ENCODE measurements around the gene TPCN1. TPM values are rescaled to one million over a fixed set of nuclear protein-coding genes. Genes with fewer than 3 reads are reported as not detected.

Gene TPCN1
- total RNA-seq, 1 experiment from 2014 or later: 13.5 TPM

DNA sequence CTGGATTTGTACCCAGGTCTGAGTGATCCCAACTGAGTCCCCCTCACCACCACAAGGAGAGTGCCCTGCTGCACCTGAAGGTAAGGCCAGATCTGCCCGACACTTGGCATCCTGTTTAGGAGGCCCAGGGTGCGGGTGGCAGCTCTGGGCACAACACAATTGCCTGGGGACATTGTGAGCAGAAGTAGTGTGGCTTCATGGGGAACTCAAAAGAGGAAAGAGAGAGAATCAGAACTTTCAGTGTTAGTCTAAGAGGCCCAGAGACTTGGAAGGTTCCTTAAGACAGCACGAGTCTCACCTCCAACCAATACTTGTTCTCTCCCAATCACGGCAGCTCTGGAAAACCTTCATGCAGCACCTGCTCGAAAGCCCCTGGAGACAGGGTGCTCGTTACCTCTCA is 120.3 kb downstream of the TPCN1 start:
- H3K27ac ChIP-seq (ENCODE audit: insufficient read length, low read depth, low read length): no peak overlapping the region
- no peak overlapping the region for H4K5ac ChIP-seq (ENCODE audit: insufficient read length, low read depth, low read length)
- no peak for TF ChIP-seq CTCF (conservative IDR thresholded peaks at IDR 0.05)
- no peak overlapping the region for H3K56ac ChIP-seq (ENCODE audit: insufficient read length, low read depth, low read length)
- no peak overlapping the region for H4K91ac ChIP-seq (ENCODE audit: insufficient read length, low read depth, low read length)
- no peak overlapping the region for H2BK20ac ChIP-seq (ENCODE audit: low read depth, low read length, poor library complexity, severe bottlenecking)
- no CpG with 5 or more reads among the region's 6 CpGs for WGBS (ENCODE audit: extremely low coverage, insufficient read length, low lambda C conversion rate)
- H3K9ac ChIP-seq (ENCODE audit: extremely low read depth, insufficient read length, low read length): no peak overlapping the region
- no peaks in the 10 kb centered on the region for H3K27me3 ChIP-seq (ENCODE audit: insufficient read depth, low read length)
- no peaks in the 10 kb centered on the region for H3K23me2 ChIP-seq (ENCODE audit: insufficient read length, low read depth, low read length, poor library complexity, severe bottlenecking)
- H2BK5ac ChIP-seq (ENCODE audit: insufficient read length, low read length): no peak overlapping the region
- H3K14ac ChIP-seq (ENCODE audit: insufficient read depth, low read length): no peak overlapping the region
- no peaks in the 10 kb centered on the region for H3K79me2 ChIP-seq (ENCODE audit: insufficient read depth, low read length)
- no peaks in the 10 kb centered on the region for H3K79me1 ChIP-seq (ENCODE audit: insufficient read depth, low read depth, low read length, poor library complexity, severe bottlenecking)
- H3K4ac ChIP-seq (ENCODE audit: low read depth, low read length): no peak overlapping the region
- H3K4me2 ChIP-seq (ENCODE audit: insufficient read depth, insufficient read length, low read length): no peak overlapping the region
- no peak overlapping the region for H2AFZ ChIP-seq (ENCODE audit: low read length)
- no peak overlapping the region for H2BK15ac ChIP-seq (ENCODE audit: low read depth, low read length)
- peaks cover 8% of the 10 kb centered on the region for H3K27me3 Mint-ChIP-seq (ENCODE audit: low read depth)
- H3K27ac Mint-ChIP-seq: no peak overlapping the region; a peak in 1 of 7 replicates
- H2AK5ac ChIP-seq (ENCODE audit: insufficient read length, low read length): no peak overlapping the region
- no peaks in the 10 kb centered on the region for H3K4me1 ChIP-seq (ENCODE audit: insufficient read depth, low read length)
- no peak overlapping the region for H3T11ph ChIP-seq (ENCODE audit: low read length)
- no peaks in the 10 kb centered on the region for H3K9me3 ChIP-seq (ENCODE audit: control insufficient read depth, low read depth, low read length)
- no peak overlapping the region for H3K23ac ChIP-seq (ENCODE audit: insufficient read length, low read depth, low read length)
- H3K4me1 Mint-ChIP-seq: peaks cover 9 to 11% of the 10 kb centered on the region in 2 experiments
- H3K18ac ChIP-seq (ENCODE audit: insufficient read length, low read depth, low read length): no peak overlapping the region
- H4K20me1 ChIP-seq (ENCODE audit: control insufficient read depth, insufficient read depth, insufficient read length): no peaks in the 10 kb centered on the region
- H3K36me3 Mint-ChIP-seq (ENCODE audit: insufficient read depth in 1 of 3, low read depth in 3 of 3): no peaks in the 10 kb centered on the region
- no peak overlapping the region for H2BK12ac ChIP-seq (ENCODE audit: insufficient read length, low read depth, low read length)
- no peak overlapping the region for H4K8ac ChIP-seq (replicated peaks; ENCODE audit: insufficient read length, low read depth, low read length)
- H3K9me3 Mint-ChIP-seq: no peaks in the 10 kb centered on the region
- no peak overlapping the region for H2BK120ac ChIP-seq (ENCODE audit: low read depth, low read length, poor library complexity, severe bottlenecking)
- no peak overlapping the region for H3K4me3 Mint-ChIP-seq
- DNase-seq: no peak

Measured in H9 (cell line).